HTERT RPE-1 (cell line): ENCODE measurements around the gene TMEM45A.
"Not testable (repeated sequence)": the region's sequence is repeated elsewhere in the genome, so short reads cannot be mapped to it uniquely, and the experiment has no call there.

ENCODE experiments used
- in situ Hi-C: fragments of 300-500 bp; cut with MboI; formaldehyde crosslinking; loops from 4 replicates; pipeline ENCODE4 v1.14.3; 2020; ENCODE audit warnings: low sequenced_read_pairs

Gene TMEM45A

GRCh38 chr3:100531093-100531492 lies 38.7 kb downstream of the TMEM45A start:
- in situ Hi-C loops = no loop called here

GRCh38 chr3:100532411-100532810 lies 40.0 kb downstream of the TMEM45A start:
- in situ Hi-C loops = no loop called here

DNA sequence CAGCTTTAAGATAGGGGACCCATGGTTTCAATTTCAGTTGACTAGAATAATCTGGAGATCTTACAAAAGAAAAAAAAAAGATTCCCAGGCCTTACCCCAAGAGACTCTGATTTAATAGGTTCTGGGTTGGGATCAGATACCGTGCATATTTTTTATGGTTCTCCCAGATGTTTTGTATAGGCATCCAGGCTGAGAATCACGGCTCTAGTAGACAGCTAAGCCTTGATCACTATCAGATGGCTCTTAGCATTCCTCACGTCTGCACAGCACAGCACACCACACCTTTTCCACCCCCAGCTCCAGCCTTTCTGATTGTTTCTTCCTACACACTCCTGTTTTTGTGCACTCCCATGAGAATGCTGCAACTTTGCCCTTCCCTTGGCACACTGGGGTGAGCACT lies 40.8 kb downstream of the TMEM45A start:
- in situ Hi-C loops = no loop called here

- in situ Hi-C loops = no loop called here
These were observed 43.2 kb downstream of the TMEM45A start for GRCh38 chr3:100535610-100535943.

DNA sequence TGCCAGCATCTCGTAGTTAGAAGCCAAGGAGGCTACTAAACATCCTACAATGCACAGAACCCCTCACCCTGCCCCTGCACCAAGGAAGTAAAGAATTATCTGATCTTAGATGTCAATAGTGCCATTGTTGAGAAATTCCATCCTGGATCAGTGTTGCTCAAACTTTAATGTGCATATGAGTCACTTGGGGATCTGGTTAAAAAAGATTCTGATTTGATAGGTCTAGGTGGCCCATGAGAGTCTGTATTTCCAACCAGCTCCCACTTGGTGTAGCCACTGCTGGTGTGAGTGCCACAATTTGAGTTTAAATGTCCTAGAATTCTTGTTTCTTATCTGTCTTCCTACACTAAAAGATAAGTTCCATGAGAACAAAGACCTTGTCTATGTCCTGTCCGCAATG lies 43.7 kb downstream of the TMEM45A start:
- in situ Hi-C loops = no loop called here

GRCh38 chr3:100537646-100538338 lies 45.4 kb downstream of the TMEM45A start:
- in situ Hi-C loops = no loop called here

- in situ Hi-C loops = no loop called here
These were observed 45.9 kb downstream of the TMEM45A start for GRCh38 chr3:100538339-100538706.

DNA sequence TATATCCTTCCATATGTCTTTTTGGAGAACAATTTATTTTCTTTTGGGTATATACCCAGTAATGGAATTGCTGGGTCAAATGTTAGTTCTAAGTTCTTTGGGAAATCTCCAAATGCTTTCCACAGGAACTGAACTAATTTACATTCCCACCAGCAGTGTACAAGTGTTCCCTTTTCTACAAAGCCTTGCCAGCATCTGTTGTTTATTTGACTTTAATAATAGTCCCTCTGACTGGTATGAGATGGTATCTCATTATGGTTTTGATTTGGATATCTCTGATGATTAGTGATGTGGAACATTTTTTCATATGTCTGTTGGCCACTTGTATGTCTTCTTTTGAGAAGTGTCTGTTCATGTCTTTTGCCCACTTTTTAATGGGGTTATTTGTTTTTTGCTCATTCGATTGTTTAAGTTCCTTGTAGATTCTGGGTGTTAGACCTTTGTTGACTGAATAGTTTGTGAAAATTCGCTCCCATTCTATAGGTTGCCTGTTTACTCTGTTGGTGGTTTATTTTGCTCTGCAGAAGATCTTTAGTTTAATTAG lies 48.4 kb downstream of the TMEM45A start:
- in situ Hi-C loops = no loop called here

DNA sequence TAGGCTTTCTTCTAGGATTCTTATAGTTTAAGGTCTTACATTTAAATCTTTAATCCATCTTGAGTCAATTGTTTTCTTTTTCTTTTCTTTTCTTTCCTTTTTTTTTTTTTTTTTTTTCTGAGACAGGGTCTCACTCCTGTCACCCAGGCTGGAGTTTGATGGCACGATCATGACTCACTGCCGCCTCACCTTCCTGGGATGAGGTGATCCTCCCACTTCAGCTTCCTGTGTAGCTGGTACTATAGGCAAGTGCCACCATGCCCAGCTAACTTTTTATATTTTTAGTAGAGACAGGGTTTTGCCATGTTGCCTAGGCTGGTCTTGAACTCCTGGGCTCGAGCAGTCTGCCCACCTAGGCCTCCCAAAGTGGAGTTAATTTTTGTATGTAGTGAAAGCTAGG lies 49.0 kb downstream of the TMEM45A start:
- in situ Hi-C loops = not testable (repeated sequence)

- in situ Hi-C loops = no loop called here
These were observed 53.0 kb downstream of the TMEM45A start for GRCh38 chr3:100545371-100545770.

- in situ Hi-C loops = no loop called here
These were observed 53.8 kb downstream of the TMEM45A start for GRCh38 chr3:100546020-100546744.

- in situ Hi-C loops = no loop called here
These were observed 55.6 kb downstream of the TMEM45A start for GRCh38 chr3:100548053-100548452.

DNA sequence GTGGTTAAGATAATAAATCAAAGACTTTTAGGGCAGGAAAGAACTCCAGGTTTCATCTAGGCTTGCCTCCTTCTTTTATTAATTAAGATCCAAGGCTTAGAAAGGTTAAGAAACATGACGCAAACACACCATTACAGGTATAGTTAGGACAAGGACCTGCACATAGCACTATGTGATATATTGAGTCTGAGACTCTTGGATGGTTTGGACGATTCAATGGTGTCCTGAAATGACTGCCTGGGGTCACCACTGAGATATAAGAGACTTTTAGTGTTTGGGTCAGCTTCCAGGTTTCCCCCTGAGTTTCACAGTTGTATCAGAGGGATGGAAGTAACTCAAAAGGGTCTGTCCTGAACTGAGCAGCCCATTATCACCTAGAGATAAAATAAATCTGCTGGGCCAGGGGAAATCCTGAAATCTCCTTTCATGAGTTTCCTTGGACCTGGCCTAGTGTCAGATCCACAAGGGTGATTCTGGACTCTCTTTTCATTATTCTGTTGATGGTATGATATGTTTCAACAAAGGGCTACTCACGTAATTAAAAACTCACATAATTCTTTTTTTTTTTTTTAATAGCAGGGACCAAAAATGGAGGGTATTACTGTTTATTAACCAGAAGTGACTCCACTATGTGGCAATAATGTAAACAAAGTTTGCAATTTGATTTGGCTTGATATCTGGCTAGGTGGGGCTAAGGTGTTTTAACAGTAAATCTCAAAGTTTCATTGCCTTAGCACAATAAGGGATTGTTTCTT lies 61.4 kb downstream of the TMEM45A start:
- in situ Hi-C loops = no loop called here

- in situ Hi-C loops = no loop called here
These were observed 61.9 kb downstream of the TMEM45A start for GRCh38 chr3:100554373-100554676.

GRCh38 chr3:100556673-100557310 lies 64.4 kb downstream of the TMEM45A start:
- in situ Hi-C loops = no loop called here

DNA sequence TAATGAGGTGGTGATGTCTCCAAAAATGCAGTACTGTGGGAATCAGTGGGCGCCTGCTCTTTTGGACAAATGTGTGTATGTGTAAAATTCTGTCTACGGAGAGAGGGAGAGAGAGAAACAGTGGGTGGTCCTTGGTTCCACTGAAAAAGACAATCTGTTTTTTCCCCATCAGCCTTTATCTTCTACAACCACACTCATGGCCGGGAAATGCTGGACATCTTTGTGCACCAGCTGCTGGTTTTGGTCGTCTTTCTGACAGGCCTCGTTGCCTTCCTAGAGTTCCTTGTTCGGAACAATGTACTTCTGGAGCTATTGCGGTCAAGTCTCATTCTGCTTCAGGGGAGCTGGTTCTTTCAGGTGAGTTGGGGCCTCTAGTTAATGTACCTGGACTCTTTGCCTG lies 65.8 kb downstream of the TMEM45A start:
- in situ Hi-C loops = no loop called here

GRCh38 chr3:100560426-100560825 lies 68.0 kb downstream of the TMEM45A start:
- in situ Hi-C loops = no loop called here

DNA sequence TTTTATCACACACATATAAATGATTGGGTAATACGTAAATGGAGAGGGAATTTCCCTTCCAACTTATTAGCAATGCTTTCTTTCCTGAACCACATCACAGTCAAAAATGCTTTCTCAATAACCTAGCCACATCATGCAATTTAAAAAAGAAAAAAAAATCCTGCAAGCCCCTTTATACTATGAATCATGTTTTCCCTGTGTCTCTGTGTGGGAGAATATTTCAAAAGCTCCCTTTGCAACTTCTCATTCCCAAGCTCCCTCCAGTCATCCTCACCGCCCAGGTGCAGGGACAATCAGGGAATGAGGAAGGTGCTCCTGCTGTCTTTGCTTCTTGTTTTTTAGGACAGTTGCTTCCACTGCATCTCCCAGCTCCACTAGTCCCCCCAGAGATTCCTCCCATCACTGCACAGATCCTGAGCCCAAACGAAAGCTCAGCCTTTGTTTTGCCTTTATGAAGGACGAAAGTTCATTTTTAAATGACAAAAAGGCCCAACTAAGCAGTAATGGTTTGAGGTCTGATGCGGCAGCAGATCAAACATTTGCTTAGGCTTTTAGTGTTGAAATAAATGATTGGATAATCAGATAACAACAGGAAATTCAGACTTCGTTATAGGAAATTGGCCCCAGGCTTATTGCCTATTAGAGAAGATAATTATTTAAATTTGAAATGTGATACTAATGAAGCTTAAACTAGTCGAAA lies 69.2 kb downstream of the TMEM45A start:
- in situ Hi-C loops = no loop called here

DNA sequence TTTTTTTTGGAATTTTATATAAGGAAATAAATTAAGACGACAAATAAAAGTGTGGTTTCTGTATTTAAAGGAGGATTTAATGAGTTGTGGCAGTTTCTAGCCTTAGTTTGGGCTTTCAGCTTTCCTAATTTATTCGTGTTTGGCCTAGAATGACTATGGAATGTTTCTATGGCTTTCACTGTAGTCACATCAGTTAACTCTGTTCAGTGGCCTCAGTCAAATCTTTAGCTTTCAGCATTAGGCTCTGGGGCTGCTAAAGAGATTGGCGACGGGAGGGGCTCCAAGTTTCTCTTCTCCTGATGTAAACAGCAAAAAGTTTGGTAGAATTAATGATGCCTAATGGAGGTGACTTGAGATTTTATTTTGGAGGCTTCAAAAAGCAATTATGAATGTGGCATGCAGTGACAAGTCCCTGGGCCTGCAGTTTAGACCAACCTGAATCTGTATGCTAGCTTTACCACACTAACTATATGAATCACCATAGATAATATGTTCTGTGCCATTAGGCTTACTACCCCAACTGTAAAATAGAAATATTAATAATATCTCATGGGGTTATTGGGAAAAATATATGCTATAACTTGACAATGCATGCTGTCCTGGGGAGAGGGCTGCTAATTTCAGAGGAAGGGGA lies 69.9 kb downstream of the TMEM45A start:
- in situ Hi-C loops = no loop called here

DNA sequence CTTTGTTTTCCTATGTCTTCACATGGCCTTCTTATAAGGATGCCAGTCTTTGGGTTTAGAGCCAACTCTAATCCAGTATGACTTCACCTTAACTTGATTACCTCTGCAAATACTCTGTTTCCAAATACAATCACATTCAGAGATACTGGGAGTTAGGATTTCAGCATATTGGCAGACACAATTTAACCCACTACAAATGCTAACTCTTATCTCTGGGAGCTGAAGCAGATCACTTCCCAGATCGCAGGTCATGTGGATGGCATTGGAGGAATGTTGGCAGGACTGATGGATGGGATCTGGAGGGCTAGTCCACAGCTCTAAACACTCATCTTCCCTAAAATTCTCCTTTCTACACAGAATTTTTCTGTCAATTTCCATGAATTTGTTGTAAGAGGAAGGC lies 70.8 kb downstream of the TMEM45A start:
- in situ Hi-C loops = no loop called here
